HG03066 (cell line): ENCODE measurements around the gene C1QTNF3.
"Not testable (repeated sequence)": the region's sequence is repeated elsewhere in the genome, so short reads cannot be mapped to it uniquely, and the experiment has no call there.

ENCODE experiments used
- ATAC-seq: cut with Tn5 transposase; IDR thresholded peaks from one replicate; pipeline ENCODE4 v1.9.1; 2021; ENCODE audit warnings: low read depth; ENCODE audit not compliant: unreplicated experiment

C1QTNF3 gene, protein sequence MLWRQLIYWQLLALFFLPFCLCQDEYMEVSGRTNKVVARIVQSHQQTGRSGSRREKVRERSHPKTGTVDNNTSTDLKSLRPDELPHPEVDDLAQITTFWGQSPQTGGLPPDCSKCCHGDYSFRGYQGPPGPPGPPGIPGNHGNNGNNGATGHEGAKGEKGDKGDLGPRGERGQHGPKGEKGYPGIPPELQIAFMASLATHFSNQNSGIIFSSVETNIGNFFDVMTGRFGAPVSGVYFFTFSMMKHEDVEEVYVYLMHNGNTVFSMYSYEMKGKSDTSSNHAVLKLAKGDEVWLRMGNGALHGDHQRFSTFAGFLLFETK

DNA sequence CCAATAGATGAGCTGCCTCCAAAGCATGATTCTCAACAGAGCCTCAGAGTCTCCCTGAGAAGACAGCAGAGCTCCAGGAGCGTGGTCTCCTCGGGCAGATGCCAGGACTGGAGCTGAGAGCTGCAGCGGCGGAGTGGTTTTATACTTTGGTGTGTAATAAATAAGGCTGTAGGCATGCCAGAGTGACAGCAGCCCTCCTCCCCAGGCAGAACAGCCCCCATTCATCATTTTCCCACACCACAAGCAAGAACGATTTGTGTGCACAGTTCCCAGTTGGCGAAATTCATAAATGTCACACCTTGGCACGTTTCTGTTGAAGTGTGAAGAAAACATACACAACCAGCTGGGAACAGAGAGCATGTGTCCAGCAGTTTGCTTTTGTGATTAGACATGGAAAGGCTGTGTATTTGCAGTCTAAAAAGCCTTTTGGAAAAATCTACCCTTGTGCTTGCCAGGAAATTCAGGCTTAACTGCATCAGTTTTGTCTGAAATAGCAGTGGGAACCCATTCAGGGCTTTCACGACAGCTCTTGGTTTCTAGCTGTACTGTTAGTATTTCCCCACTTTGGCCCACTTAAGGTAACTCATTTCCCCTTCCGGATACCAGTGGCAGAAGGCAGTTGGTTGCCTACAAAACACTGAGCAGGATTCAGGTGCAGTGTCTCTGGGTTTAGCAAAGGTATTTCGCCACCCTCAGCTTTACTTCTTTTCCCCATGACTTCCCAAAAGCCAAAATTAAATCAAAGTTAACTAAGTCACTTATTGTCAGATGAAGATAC is at the start of gene C1QTNF3:
C1QTNF3 (minus strand) TSS at position 115 of the 778 bp plus-strand sequence; CDS start at position 27, 88 bp downstream.
- ATAC-seq: no peak

DNA sequence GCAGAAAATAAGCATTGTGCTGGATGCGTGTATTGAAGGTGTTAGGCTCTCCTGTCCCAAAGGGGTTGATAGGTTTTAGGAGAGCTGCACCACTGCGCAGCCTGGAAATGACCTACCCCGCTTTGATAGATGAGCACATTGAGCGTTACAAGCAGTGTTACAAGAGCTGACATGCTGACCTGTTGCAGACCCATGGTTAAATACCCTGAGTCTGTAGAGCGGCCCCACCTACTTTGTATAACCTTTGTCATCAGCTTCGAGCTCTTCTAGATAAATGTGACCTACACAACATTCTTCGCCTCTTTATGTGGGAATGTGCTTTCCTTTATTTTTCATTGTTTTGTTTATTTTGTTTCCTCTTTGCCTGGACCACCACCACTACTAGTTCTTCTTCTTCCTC is 48.0 kb upstream of the C1QTNF3 start:
- not testable (repeated sequence) for ATAC-seq

DNA sequence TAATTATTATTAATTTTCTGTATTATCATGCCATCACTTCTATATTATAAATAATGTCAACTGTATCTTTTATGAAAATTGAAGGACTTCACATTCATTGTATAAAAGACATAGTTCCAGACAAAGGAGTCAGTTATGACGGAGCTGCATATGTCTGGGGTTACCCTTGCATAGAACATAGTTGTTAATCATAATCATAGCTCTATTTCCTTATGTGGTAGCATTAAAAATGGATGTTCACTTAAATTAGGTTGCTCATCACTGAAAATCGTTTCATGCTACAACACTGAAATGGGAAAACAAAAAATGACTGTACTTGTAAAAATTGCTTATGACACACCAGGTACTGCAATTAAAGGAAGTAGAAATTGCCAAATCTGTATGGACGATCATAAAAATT is 46.8 kb upstream of the C1QTNF3 start:
- not testable (repeated sequence) for ATAC-seq

DNA sequence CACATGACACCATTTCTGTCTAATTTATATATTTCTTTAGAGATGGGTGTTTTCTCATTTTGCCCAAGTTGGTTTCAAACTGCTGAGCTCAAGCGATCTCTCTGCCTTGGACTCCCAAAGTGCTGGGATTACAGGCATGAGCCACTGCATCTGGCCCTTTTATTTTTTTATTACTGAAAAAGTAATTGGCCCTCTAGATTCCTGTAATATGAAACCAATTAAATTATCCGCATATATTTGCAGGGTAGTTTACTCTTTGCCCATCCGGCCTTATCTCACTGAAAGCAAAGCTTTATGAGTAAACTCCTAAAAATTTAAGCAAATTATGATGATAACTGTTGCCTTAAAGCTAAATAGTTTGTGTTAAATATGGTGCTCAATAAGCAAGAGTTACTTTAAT is 44.7 kb upstream of the C1QTNF3 start:
- not testable (repeated sequence) for ATAC-seq

DNA sequence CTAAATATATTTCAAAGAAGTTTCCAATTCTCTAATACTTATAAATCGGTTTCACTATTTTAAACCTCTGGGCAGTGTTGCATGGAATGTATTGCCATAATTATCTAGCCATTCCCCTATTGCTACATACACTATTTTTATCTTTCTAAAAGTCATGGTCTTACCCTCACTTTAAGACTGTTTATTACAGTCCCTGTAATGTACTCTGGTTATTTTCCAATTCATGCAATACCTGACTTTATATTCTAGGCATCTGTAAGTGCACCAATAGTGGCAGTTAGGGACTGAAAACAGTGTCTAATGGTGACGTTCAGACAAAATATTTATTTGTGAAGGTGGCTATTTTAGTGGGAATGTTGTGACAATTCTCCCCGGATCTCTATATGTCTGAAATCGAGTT is 40.9 kb upstream of the C1QTNF3 start:
- not testable (repeated sequence) for ATAC-seq

DNA sequence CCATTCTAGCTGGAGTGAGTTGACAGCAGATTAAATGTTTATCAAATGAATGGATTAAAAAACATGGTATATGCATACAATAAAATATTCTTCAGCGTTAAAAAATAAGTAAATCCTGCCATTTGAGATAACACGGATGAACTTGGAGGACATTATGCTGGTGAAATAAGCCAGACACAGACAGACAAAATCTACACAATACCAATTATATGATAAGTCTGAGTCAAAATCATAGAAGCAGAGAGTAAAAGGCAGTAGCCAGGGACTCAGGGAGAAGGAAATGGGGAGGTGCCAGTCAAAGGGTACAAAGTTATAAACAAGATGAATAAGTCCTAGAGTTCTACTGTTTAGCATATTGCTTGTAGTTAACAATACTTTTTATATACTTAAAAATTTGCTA is 36.5 kb upstream of the C1QTNF3 start:
- not testable (repeated sequence) for ATAC-seq

DNA sequence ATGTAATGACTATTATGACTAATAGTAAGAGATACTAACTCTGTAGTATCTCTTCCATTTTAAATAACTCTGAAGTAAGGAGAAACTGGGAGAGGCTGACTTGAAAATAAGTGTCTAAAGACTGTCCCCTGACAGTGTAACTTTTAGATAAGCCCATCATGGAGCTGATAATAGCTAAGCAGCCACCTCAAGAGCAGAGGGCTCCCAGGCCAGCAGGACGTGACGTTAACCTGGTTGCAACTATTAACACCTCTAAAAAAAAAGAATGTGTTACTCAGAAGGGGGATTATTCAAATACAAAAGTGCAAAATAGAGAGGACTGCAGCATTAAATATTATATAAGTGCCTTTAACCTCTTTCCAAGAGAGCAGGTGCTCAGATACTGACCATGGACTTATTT is 34.6 kb upstream of the C1QTNF3 start:
- ATAC-seq: not testable (repeated sequence)

DNA sequence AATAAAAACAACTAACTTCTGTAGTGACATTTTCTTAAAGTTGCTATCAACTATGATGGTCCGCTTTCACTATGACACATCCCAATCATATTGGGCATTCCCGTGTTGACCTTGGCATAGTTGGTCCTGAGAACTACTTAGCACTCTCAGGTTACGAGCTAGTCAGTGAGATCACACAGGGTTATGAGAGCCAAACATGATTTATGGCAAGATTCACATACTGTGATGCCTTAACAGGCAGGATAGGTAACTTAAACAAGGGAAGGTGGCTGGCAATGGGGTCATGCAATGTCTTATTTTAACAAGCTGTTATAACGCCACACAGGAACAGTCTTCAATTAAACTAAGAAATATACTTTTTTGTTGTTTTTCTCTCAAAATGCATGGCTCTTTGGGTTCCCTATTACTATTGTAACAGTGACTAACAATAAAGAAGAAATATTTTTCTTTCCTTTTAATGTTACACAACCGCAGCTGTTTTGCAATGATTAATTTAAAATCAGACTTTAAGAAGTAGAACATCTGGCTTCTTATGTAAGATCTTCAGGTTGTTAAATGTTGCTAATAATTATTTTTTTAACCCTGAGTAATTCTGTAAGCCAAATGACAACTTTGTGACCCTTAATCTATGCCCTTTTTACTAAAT is 33.8 kb upstream of the C1QTNF3 start:
- not testable (repeated sequence) for ATAC-seq

DNA sequence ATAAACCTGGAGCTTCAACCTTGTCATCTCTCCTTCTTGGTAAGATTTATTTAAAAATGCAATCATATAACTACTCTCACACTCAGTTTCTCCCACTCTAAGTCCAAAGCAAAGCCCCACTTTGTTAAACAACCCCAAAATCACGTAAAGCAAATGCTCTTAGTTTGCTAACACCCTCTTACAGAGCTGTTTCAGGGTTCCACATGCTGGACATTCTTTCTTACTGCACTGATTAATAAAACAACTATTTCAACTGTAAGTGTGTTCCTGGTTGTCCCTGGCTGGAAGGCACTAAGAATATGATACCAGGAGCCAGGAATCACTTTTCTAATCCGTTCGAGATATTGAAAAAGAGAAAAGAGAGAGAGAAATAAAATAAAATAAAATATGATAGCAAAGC is 31.5 kb upstream of the C1QTNF3 start:
- not testable (repeated sequence) for ATAC-seq

DNA sequence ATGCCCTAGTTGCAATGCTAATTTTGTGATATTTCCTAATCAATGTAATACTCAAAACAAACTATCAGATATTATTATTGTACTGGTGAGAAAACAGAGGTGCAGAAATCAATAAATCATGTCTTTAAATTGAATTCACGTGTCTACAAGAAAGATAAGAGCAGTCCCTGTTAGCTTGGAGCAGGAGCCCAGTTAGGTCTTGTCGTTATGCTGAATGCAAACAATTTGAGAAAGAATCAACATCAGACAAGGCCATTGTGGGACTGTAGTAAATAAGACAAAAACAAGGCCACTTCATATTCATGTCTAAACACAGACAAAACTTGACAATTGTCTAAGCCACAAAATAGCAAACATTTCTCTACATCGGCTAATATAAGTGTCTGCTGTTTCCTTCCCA is 31.1 kb upstream of the C1QTNF3 start:
- ATAC-seq: not testable (repeated sequence)

DNA sequence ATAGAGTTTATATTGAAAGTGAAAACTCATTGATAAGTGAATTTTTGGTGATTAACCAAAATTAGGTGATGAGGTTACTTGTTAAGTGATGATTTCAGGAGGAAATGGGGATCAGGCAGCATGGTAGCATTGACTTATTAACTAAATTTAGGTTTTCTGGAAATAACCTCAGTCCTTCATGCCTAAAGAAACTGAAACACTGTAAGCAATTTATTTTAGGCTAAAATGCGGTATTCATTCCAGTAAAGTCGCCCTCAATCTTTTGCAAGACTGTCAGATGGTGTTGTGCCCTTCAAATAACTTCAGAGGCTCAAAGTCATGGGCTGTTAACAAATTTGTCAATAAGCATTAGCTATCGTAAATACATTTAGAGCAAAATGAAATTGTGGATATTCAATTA is 27.6 kb upstream of the C1QTNF3 start:
- not testable (repeated sequence) for ATAC-seq

DNA sequence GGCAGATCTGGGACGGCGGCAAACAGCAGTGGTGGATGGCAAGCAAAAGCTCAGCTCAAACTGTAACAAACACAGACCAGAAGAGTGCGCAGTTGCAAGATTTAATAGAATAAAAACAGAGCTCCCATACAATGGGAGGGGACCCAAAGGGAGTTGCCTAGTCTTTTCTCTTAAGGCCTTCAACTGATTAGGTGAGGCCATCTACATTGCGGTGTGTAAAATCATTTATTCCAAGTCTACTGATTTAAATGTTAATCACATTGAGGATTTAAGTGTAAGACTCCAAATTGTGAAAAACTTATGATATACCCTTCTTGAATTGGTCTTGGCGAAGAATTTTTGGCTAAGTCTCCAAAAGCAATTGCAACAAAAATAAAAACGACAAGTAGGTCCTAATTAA is 21.6 kb upstream of the C1QTNF3 start:
- ATAC-seq: no peak

DNA sequence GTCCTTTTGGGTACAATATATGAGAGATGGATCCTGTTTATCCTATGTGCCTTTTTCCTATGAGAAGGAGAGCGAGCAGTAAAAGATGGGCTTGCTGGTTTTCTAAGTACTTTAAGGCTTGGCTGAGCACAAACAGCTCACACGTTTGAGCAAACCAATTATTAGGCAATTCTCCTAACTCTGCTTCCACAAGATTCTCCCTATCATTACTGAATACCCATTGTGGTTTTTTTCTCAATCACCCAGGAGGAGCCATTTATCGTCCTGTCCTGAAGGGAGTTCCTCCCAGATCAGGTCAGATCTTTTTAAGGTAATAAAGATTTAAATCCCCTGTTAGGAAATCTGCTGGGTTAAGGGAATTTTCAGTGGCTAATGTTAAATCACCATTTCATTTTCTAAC is 19.4 kb upstream of the C1QTNF3 start:
- ATAC-seq: no peak

DNA sequence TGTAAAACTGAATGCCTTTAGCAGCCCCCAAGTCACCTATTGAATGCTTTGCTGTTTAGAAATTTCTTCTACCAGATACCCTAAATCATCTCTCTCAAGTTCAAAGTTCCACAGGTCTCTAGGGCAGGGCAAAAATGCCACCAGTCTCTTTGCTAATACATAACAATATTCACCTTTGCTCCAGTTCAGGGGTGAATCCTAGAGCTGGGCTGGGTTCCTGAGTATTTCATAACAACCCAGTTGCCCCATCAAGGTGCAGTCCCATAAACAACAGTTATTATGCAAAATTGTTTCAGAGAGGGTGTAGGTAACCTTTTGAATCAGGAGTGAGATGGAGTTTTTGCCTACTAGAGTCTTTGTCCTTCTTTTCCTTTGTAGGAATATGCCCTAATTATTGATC is 19.0 kb upstream of the C1QTNF3 start:
- no peak for ATAC-seq

DNA sequence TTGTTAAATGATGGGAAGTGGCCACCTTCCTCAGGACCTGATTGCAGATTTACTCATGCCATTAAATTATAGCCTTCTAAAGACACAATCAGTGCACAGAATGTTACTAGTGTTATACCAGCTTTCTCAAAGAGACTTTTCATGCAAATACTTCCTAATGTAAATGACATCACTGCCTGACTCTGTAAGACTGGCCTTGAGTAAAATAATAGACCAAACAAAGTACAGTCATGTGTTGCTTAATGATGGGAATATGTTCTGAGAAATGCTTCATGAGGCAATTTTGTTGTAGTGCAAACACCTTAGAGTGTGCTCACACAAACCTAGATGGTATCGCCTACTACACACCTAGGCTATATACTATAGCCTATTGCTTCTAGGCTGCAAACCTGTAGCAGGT is 17.0 kb upstream of the C1QTNF3 start:
- ATAC-seq: no peak

DNA sequence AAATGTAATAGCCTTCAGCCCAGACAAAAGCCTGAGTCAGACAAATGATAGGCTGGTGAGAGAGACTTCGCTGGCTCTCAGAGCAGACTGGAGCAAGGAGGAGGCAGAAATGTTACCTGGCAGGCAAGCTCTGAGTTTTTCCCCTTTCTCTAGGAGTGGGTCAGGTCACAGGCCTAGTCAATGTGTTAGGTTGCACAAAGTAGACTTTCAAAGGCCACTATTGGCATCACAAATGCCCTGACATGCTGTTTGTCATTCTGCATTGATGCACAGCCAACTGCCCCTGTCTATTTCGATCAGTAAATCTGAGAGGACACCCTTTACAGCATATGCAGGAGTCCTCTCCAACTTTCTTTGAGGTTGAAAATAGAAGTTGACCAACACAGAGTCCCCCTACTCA is 15.5 kb upstream of the C1QTNF3 start:
- no peak for ATAC-seq

DNA sequence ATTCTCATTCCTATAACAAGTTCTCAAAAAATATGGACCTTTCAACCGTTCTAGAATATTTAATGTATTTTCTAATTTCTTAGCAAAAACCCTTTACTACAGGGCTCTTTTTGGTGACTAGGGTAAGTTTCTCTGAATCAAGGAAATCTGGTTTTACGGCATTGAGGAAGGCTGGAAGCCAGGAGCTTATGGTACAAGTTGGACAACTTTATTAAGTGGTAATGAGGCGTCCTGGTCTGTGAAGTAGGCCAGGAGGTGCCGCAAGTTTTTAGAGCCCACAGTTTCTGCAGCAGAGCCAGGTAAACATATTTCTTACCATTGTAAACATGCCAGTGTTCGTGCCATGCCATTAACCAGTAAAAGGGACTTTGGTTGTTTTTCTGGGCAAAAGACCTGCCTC is 14.6 kb upstream of the C1QTNF3 start:
- no peak for ATAC-seq

DNA sequence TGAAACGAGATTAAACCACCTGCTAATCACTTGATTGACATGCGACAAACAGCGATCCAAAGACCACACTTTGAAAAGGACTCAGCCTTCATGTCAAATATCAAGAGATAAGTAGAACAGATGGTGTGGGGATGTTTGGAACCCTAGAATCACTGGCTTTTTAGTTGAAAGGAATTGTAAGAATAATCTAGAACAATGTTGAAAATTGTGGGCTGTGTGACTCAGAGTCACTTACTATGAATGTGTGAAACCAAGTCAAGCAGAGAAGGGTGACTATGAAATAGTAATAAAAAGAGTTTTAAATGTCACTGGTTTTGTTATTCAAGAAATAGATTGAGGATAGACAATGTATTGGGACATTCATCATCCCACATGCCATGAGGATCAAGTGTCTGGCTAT is 14.1 kb upstream of the C1QTNF3 start:
- no peak for ATAC-seq

DNA sequence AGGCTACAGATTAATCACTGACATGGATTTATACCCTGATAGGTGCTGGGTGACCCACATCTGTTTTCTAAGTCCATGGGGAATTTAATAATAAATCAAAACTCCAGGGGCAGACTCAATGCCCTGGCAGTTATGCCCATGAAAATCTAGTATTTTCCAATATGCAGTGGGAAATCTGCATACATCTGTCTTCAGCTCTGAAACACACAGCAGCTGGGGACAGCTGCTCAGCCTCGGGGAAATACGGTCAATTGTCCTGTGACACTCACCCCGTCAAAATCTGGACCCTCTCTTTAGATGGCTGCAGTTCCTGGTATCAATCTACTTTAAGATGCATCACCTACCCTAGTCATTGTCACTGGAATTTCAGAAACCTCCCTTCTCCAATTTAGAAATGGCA is 12.7 kb upstream of the C1QTNF3 start:
- no peak for ATAC-seq

DNA sequence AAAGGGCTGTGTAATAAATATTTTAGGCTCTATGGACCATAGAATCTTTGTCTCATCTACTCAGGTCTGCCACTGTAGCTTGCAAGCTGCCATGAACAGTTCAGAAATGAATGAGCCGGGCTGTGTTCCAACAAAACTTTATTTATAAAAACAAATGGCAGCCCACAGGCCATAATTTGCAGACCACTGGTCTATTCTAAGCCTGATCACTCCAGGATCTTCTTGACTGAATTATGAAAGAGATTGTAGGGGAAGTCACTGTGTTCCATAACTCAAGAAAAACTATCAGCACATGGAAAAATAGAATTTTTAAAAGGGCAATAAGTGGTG is 11.4 kb upstream of the C1QTNF3 start:
- no peak for ATAC-seq

DNA sequence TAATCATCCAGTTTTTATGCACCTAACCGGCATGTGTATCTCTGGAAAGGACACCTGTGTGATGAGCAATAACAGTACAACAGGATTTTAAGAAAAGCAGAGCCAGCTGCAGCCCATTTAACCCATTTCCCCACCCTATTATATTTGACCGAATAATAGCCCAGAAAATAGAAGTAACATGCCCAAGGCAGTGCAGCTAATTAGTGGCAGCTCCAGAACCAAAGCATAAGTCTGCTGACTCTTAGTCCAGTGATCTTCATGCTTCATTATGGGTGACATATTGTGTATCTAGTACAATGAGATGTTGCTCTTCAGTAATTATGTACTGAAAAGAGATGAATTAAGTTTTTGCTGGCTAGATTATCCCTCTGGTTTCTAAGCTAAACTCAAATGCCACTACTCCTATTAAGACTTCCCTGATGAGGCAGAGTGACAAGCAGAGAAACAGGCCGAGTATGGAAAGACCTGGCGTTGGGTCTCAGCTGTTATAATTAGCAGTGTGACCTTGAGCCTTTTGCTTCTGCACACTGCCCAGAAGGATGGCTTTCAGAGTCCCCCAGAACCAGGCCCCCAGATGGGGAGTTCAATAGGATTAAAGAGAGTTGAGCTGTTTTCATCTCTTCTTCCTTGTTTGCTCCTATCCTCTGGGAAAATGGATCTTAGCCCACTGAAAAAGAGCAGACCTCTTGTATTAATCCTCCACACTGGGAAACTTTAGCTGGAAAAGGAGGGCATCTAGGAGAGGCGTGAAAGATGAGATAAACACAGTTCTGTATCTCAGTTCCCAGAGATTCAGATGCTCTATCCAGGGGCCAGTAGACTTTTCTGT is 10.8 kb upstream of the C1QTNF3 start:
- no peak for ATAC-seq
